HepG2 (cell line): ENCODE data around the gene PARN. TPM values are rescaled to one million over a fixed set of nuclear protein-coding genes. Genes with fewer than 3 reads are reported as not detected.

Source experiments
- ASH2L ChIP-seq: fragments of 300-600, 200-600 bp; sonication (generic); IDR thresholded peaks from 2 replicates; pipeline ENCODE4 v1.7.0; 2017; ENCODE audit warnings: low read depth, mild to moderate bottlenecking, moderate library complexity, mixed read lengths, low read length; ENCODE audit not compliant: insufficient read length
- GATAD2A ChIP-seq: IDR thresholded peaks from 2 replicates; pipeline ENCODE4 v1.6.1; 2016
- HIC2 ChIP-seq: sonication (generic); formaldehyde crosslinking; IDR thresholded peaks from 2 replicates; pipeline ENCODE4 v1.9.0; 2022; ENCODE audit warnings: low read depth, missing genetic modification reagents
- IRF2 ChIP-seq: IDR thresholded peaks from 2 replicates; pipeline ENCODE4 v1.6.1; 2018; ENCODE audit warnings: missing genetic modification reagents, missing compliant biosample characterization
- MYC ChIP-seq: sonication (generic); formaldehyde crosslinking; IDR thresholded peaks from 2 replicates; pipeline ENCODE4 v1.9.0; 2021; ENCODE audit warnings: missing genetic modification reagents, borderline replicate concordance
- NFRKB ChIP-seq: fragments of 450-650 bp; IDR thresholded peaks from 2 replicates; pipeline ENCODE4 v1.6.1; 2017
- PHF20 ChIP-seq: sonication (generic); formaldehyde crosslinking; IDR thresholded peaks from 2 replicates; pipeline ENCODE4 v1.5.0; 2020; ENCODE audit warnings: mild to moderate bottlenecking, missing genetic modification reagents
- SMAD9 ChIP-seq: sonication (generic); formaldehyde crosslinking; IDR thresholded peaks from 2 replicates; pipeline ENCODE4 v1.5.1; 2020; ENCODE audit warnings: mild to moderate bottlenecking, missing genetic modification reagents
- THYN1 ChIP-seq: sonication (generic); formaldehyde crosslinking; IDR thresholded peaks from 2 replicates; pipeline ENCODE4 v1.8.1; 2023; ENCODE audit warnings: low read depth, mild to moderate bottlenecking, moderate library complexity, missing genetic modification reagents, borderline replicate concordance
- ZBTB25 ChIP-seq: IDR thresholded peaks from 2 replicates; pipeline ENCODE4 v1.6.1; 2018; ENCODE audit warnings: missing genetic modification reagents
- ZFP36L2 ChIP-seq: sonication (generic); formaldehyde crosslinking; IDR thresholded peaks from 2 replicates; pipeline ENCODE4 v1.4.0; 2020; ENCODE audit warnings: missing genetic modification reagents
- ZNF280D ChIP-seq: sonication (generic); formaldehyde crosslinking; IDR thresholded peaks from 2 replicates; pipeline ENCODE4 v1.5.1; 2020; ENCODE audit warnings: mild to moderate bottlenecking, missing genetic modification reagents
- ZNF318 ChIP-seq: sonication (generic); formaldehyde crosslinking; IDR thresholded peaks from 2 replicates; pipeline ENCODE4 v1.4.0; 2020; ENCODE audit warnings: mild to moderate bottlenecking, missing genetic modification reagents
- ZNF354B ChIP-seq: sonication (generic); formaldehyde crosslinking; IDR thresholded peaks from 2 replicates; pipeline ENCODE4 v1.8.0; 2022; ENCODE audit warnings: mild to moderate bottlenecking, missing genetic modification reagents
- ZNF672 ChIP-seq: sonication (generic); formaldehyde crosslinking; IDR thresholded peaks from 2 replicates; pipeline ENCODE4 v1.8.1; 2022; ENCODE audit warnings: missing genetic modification reagents
- ZSCAN30 ChIP-seq: sonication (generic); formaldehyde crosslinking; IDR thresholded peaks from 2 replicates; pipeline ENCODE4 v1.5.0; 2020; ENCODE audit warnings: mild to moderate bottlenecking, missing genetic modification reagents
- polyA plus RNA-seq, 8 experiments: library from polyadenylated mRNA; depleted of rRNA in 3 of 8; stranded (reverse) in 7 of 8; unstranded in 1 of 8; fragments of >200 nt; fragmentation: Illumina TruSeq in 4 of 8; extraction: Trizol in 4 of 8; gene quantifications; 2 replicates each; pipeline versions ENCODE4 v1.2.1 to v1.2.3, GENCODE V29; 2011 to 2016; ENCODE audit warnings: low read depth in 4 of 8, missing spikeins in 1 of 8, mixed read lengths in 1 of 8; ENCODE audit not compliant: insufficient read depth in 1 of 8
- total RNA-seq, 5 experiments: library from RNA; depleted of rRNA; stranded (reverse); fragments of >200 nt; fragmentation: Illumina TruSeq; extraction: Trizol; gene quantifications; 2 replicates each; pipeline ENCODE4 v1.2.3, GENCODE V29; 2016; ENCODE audit warnings: low read depth in 1 of 5

The PARN gene
- total and polyA plus RNA-seq, 2 of the 13 experiments (the other 11 are each of a cell fraction or from before 2014, with no cell fraction given): 13.3 to 47.6 TPM

GRCh38 chr16:14485811-14486519 lies 144.1 kb downstream of the PARN start (continued):
- TF ChIP-seq ZNF318 (CRISPR knock-in tag) (0 out of 2 replicates have a peak, but pooled peaks have one; percentile 68), ZNF672 (no peak), IRF2 (CRISPR knock-in tag) (no peak), ASH2L (no peak), ZSCAN30 (CRISPR knock-in tag) (no peak), MYC (no peak), ZNF354B (CRISPR knock-in tag) (no peak), ZBTB25 (no peak), ZFP36L2 (CRISPR knock-in tag) (no peak; the same call in 1 of the 2 replicates), ZNF280D (no peak), GATAD2A (CRISPR knock-in tag) (no peak), NFRKB (no peak), THYN1 (CRISPR knock-in tag) (no peak), PHF20 (no peak), SMAD9 (CRISPR knock-in tag) (no peak), HIC2 (no peak)
